GM12878 (cell line): ENCODE measurements around the gene CCSER1. TPM values are rescaled to one million over a fixed set of nuclear protein-coding genes. Genes with fewer than 3 reads are reported as not detected.

Source experiments
- polyA plus RNA-seq, 11 experiments: library from polyadenylated mRNA; depleted of rRNA in 4 of 11; unstranded in 6 of 11; stranded (reverse) in 5 of 11; fragments of >200 nt; fragmentation: Nextera tagmentation in 4 of 11; fragmentation: Illumina TruSeq in 1 of 11; extraction: Ambion mirVana in 4 of 11; extraction: Trizol in 1 of 11; gene quantifications; 1 replicate in 1 of 11; 2 replicates in 10 of 11; pipeline versions ENCODE4 v1.2.1 to v1.2.3, GENCODE V29; 2011 to 2016; ENCODE audit warnings: inconsistent platforms in 2 of 11, missing spikeins in 2 of 11, low read depth in 1 of 11
- small RNA-seq: library from RNA; depleted of rRNA; stranded (forward); fragments of <200 nt; gene quantifications from one replicate; pipeline ENCODE3, GENCODE V24; 2014
- total RNA-seq, 4 experiments: library from RNA; depleted of rRNA in 3 of 4; stranded (reverse); fragments of >200 nt in 3 of 4; fragmentation: Illumina TruSeq in 1 of 4; extraction: Trizol in 1 of 4; gene quantifications; 2 replicates each; pipeline versions ENCODE4 v1.2.1 to v1.2.3, GENCODE V29; 2013 to 2021

CCSER1 gene
- total and polyA plus RNA-seq, 10 of the 15 experiments (the other 5 are each of a cell fraction or from before 2014, with no cell fraction given), result 0.22 to 2.7 (median 1.0) TPM

Small RNAs within 50 kb of the gene (small RNA-seq; reads per million reads assigned to genes)
- gene AC093729.1 (not detected), gene TMSB4XP8 (not detected)

Other genes starting within 250 kb of the CCSER1 start
- 1.0 and 1.7 TPM in 2 replicates for gene MMRN1, start 232.5 kb upstream of the CCSER1 start, total RNA-seq (2014; rRNA removed)
- gene MMRN1, start 232.5 kb upstream of the CCSER1 start, total RNA-seq (2014; rRNA removed; fragmentation: Illumina TruSeq; extraction: Trizol), result 1.5 and 1.7 TPM in 2 replicates
- gene MMRN1, start 232.5 kb upstream of the CCSER1 start, total RNA-seq (2021), result 0.85 and 1.1 TPM in 2 replicates
- 3.9 and 6.6 TPM in 2 replicates for gene MMRN1, start 232.5 kb upstream of the CCSER1 start, polyA plus RNA-seq (2011; rRNA removed)
- gene MMRN1, start 232.5 kb upstream of the CCSER1 start, polyA plus RNA-seq (2014; fragmentation: Illumina TruSeq; extraction: Trizol), result 1.3 and 2.0 TPM in 2 replicates
- gene MMRN1, start 232.5 kb upstream of the CCSER1 start, polyA plus RNA-seq (2014; fragmentation: Nextera tagmentation; extraction: Ambion mirVana), result under 1 TPM; 0.53 to 0.55 TPM
- 0.50 and 0.77 TPM in 2 replicates for gene MMRN1, start 232.5 kb upstream of the CCSER1 start, polyA plus RNA-seq (2014; rRNA removed)
- under 1 TPM; 0.58 to 0.71 TPM for gene MMRN1, start 232.5 kb upstream of the CCSER1 start, polyA plus RNA-seq (2016; fragmentation: Nextera tagmentation; extraction: Ambion mirVana)